NCI-H526 treated with DMSO at 0.1 percent for 48 hours (cell line): Measurements from ENCODE around the gene ADGRF4.
"Not testable (repeated sequence)": the region's sequence is repeated elsewhere in the genome, so short reads cannot be mapped to it uniquely, and the experiment has no call there.

Experiments used
- DNase-seq: peaks from one replicate; lab custom pipeline; 2025; lab: John Stamatoyannopoulos, UW

ADGRF4 gene

GRCh38 chr6:47734831-47735481 is 36.6 kb downstream of the ADGRF4 start:
- no peak for DNase-seq

- DNase-seq = no peak
These were observed 37.8 kb downstream of the ADGRF4 start for GRCh38 chr6:47736083-47736700.

GRCh38 chr6:47737406-47737805 is 39.0 kb downstream of the ADGRF4 start:
- DNase-seq = no peak

- DNase-seq = no peak
These were observed 42.3 kb downstream of the ADGRF4 start for GRCh38 chr6:47740714-47741113.

- no peak for DNase-seq
These were observed 43.4 kb downstream of the ADGRF4 start for GRCh38 chr6:47741807-47742206.

- DNase-seq = no peak
These were observed 45.4 kb downstream of the ADGRF4 start for GRCh38 chr6:47743744-47744143.

- not testable (repeated sequence) for DNase-seq
These were observed 46.9 kb downstream of the ADGRF4 start for GRCh38 chr6:47745269-47745668.

- no peak for DNase-seq
These were observed 51.4 kb downstream of the ADGRF4 start for GRCh38 chr6:47749757-47750156.

GRCh38 chr6:47752801-47753200 is 54.4 kb downstream of the ADGRF4 start:
- no peak for DNase-seq

GRCh38 chr6:47759364-47759763 is 61.0 kb downstream of the ADGRF4 start:
- no peak for DNase-seq

- DNase-seq = no peak
These were observed 64.1 kb downstream of the ADGRF4 start for GRCh38 chr6:47762502-47762901.

- no peak for DNase-seq
These were observed 68.1 kb downstream of the ADGRF4 start for GRCh38 chr6:47766445-47766844.

- no peak for DNase-seq
These were observed 68.7 kb downstream of the ADGRF4 start for GRCh38 chr6:47767102-47767501.

GRCh38 chr6:47769982-47770381 is 71.6 kb downstream of the ADGRF4 start:
- no peak for DNase-seq
